Fibroblast of mammary gland (primary cell): ENCODE results near the gene POLN.
"Not testable (repeated sequence)": the region's sequence is repeated elsewhere in the genome, so short reads cannot be mapped to it uniquely, and the experiment has no call there.

ENCODE experiments used
- DNase-seq: peaks from one replicate; pipeline ENCODE4 v3.0.0-alpha.2; 2010; ENCODE audit warnings: low read depth
- H3K4me3 ChIP-seq: 2 replicates; pipeline ENCODE4 v1.5.1; 2011; ENCODE audit warnings: low read depth, mild to moderate bottlenecking, low read length, moderate library complexity; ENCODE audit not compliant: control insufficient read depth
- TF ChIP-seq, protein P1 (sequence below): conservative IDR thresholded peaks from 2 replicates; pipeline ENCODE4 v1.5.1; 2011; ENCODE audit warnings: low read depth, low read length, inconsistent platforms; ENCODE audit not compliant: control insufficient read depth, insufficient read depth

Gene POLN

DNA sequence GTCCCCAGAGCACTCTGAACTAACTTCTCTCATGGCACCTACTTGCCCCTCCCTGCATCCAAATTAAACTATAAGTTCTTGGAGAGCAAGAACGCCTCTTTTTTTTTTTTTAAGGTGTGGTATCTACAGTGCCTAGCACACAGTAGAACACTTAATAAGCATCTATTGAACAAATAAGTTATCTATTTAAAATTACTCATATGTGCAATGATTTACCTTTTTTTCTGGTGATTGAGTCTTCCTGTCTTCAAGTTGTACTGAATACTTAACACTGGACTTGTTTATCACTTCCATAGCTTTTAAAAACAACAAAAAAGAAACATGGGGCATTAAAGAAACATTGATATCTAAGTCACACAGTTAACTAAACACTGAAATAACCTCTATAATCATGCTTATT is 29.1 kb downstream of the POLN start:
- no peak overlapping the region for H3K4me3 ChIP-seq
- TF ChIP-seq, protein P1, sequence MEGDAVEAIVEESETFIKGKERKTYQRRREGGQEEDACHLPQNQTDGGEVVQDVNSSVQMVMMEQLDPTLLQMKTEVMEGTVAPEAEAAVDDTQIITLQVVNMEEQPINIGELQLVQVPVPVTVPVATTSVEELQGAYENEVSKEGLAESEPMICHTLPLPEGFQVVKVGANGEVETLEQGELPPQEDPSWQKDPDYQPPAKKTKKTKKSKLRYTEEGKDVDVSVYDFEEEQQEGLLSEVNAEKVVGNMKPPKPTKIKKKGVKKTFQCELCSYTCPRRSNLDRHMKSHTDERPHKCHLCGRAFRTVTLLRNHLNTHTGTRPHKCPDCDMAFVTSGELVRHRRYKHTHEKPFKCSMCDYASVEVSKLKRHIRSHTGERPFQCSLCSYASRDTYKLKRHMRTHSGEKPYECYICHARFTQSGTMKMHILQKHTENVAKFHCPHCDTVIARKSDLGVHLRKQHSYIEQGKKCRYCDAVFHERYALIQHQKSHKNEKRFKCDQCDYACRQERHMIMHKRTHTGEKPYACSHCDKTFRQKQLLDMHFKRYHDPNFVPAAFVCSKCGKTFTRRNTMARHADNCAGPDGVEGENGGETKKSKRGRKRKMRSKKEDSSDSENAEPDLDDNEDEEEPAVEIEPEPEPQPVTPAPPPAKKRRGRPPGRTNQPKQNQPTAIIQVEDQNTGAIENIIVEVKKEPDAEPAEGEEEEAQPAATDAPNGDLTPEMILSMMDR = no peak

DNA sequence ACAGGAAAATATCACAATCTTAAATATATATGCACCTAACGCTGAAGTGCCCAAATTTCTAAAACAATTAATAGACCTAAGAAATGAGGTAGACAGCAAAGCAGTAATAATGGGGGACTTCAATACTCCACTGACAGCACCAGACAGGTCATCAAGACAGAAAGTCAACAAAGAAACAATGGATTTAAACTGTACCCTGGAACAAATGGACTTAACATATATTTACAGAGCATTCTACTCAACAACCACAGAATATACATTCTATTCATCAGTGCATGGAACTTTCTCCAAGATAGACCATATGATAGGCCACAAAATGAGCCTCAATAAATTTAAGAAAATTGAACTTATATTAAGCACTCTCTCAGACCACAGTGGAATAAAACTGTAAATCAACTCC is 39.1 kb downstream of the POLN start:
- H3K4me3 ChIP-seq, DNase-seq: not testable (repeated sequence)

More for the DNA sequence above, 29.1 kb downstream of the POLN start:
- no peak for DNase-seq

DNA sequence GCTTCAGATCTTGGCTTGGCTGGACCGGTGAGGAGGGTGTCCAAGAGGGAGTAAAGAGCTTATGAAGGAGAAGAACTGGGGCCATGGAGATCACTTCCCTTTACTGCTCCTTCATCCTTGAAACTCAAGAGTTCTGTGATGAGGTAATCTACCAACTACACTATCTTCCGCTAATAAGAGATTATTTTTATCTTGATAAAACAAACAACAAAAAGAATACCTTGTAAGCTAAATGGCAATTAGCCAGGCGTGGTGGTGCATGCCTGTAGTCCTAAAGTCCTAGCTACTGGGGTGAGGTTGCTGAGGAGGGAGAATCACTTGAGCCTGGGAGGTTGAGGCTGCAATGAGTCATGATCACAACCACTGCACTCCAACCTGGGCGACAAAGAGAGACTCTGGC is 47.4 kb downstream of the POLN start:
- H3K4me3 ChIP-seq = no peak overlapping the region
- TF ChIP-seq, protein P1 = no peak
- DNase-seq = no peak

DNA sequence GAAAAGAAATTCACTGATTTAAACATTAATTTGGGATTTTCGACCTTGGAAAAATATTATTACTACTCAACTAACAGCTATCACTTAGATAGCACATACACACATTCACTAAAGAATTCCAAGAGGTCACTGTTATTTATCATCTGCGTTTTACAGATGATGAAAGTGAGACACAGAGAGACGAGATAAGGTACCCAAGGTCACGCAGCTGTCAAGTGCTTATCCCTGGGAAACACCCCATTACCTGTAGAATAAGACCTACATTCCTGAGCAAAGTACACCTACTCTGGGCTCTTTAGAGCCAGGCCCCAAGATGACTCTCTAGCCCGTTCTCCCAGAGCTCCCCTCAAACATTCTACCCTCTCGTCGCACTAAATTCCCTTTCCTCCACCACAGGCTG is 48.6 kb downstream of the POLN start:
- H3K4me3 ChIP-seq = no peak overlapping the region
- TF ChIP-seq, protein P1 = no peak
- DNase-seq = no peak

DNA sequence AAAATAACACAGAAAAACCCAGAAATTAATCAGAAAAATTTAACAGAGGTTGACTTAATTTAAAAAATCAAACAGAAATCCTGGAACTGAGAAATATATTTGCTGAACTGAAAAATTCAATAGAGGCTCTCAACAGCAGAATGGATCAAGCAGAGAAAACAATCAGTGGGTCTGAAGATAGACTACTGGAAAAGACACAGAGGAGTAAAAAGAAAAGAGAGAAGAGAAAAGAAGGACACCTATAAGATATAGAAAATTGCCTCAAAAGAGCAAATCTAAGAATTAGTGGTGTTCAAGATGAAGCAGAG is 55.1 kb downstream of the POLN start:
- no peak overlapping the region for H3K4me3 ChIP-seq
- TF ChIP-seq, protein P1 = no peak
- DNase-seq = no peak

DNA sequence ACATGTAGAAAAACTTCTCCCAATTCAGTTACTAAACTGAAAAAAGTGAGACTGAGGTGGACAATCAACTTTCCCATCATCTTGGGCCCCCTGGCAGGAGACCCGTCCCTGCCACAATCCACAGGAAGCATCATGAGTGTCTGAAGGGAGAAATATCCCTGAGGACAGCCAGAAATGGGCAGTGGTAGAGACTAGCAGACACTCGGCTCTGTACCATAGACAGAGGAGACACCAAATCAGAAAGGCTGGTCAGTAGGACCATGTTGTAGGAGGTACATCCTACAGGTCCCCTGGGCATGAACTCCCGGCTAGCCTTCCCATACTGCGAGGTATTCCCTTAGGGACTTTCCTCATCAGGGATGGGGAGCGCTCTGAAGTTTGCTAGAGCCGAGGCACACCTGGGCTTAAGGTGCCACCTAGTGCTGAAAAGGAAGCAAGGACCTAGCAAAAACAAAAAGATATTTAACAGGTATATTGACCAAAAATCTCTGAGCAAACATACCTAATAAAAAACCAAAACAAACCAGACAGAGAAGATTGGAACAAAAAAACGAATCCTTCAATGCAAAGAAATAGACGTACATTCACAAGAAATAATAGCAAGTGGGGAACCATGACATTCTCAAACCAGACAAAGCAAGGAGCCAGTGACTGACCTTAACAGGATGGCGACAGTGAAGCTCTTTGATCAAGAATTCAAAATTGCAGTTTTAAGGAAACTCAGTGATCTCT is 55.6 kb downstream of the POLN start:
- peak; percentile 24 for DNase-seq
- H3K4me3 ChIP-seq = no peak overlapping the region
- TF ChIP-seq, protein P1 = peak; percentile 11

DNA sequence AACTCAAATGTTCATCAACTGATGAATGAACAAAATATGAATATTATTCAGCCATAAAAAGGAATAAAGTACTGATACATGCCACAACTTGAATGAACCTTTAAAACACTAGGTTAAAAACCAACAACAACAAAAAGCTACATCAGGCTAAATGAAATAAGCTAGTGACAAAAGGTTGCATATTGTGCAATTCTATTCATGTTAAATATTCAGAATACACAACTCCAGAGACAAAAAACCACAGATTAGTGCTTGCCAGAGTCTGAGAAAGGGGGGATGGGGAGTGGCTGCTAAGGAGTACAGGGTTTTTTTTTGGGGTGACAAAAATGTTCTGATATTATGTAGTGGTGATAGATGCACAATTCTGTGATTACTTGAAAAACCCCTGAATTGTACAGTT is 58.5 kb downstream of the POLN start:
- peak; percentile 20 for DNase-seq
- TF ChIP-seq, protein P1 = no peak
- H3K4me3 ChIP-seq = no peak overlapping the region
